B cell (primary cell): ENCODE results near the gene NPRL2. TPM values are rescaled to one million over a fixed set of nuclear protein-coding genes. Genes with fewer than 3 reads are reported as not detected.

ENCODE experiments used
- ATAC-seq: fragments of 200-7000 bp; cut with Tn5 transposase; one replicate; pipeline ENCODE4 v1.10.0; 2021; ENCODE audit warnings: low read depth, mild to moderate bottlenecking, moderate number of reproducible peaks, moderate library complexity
- CTCF ChIA-PET: fragments of 350-600 bp; sonication (Branson Sonifier 250); formaldehyde crosslinking; loops from one replicate; lab custom pipeline; 2021; ENCODE audit warnings: antibody characterized with exemption, inconsistent platforms; lab: Charles Lee
- POLR2A ChIA-PET: fragments of 350-600 bp; sonication (Branson Sonifier 250); formaldehyde crosslinking; loops from one replicate; lab custom pipeline; 2021; ENCODE audit warnings: antibody characterized with exemption; lab: Charles Lee
- DNase-seq: peaks from one replicate; pipeline ENCODE4 v3.0.0; 2013
- H2AFZ ChIP-seq: 2 replicates; pipeline ENCODE4 v1.6.1; 2012; ENCODE audit warnings: mild to moderate bottlenecking, low read depth, low read length; ENCODE audit not compliant: insufficient read depth, poor library complexity, severe bottlenecking
- H3K27ac ChIP-seq, 2 donors: 1 replicate in 1 of 2; 2 replicates in 1 of 2; pipeline ENCODE4 v1.5.1; 2012 to 2013; ENCODE audit warnings: low read length in 2 of 2, mild to moderate bottlenecking in 2 of 2, moderate library complexity in 1 of 2
- H3K27me3 ChIP-seq, 4 experiments: fragments of 200-600 bp in 1 of 4; sonication (generic) in 1 of 4; replicated peaks in 1 of 4; 1 replicate in 2 of 4; 2 replicates in 2 of 4; pipeline versions ENCODE4 v1.6.1 to v1.7.0; 2013 to 2016; ENCODE audit warnings: low read length in 3 of 4, mild to moderate bottlenecking in 2 of 4, mixed read lengths in 1 of 4, moderate library complexity in 1 of 4; ENCODE audit not compliant: insufficient read depth in 4 of 4, control insufficient read depth in 3 of 4; ENCODE audit errors: control extremely low read depth in 1 of 4
- H3K36me3 ChIP-seq, 2 experiments: replicated peaks in 1 of 2; 1 replicate in 1 of 2; 2 replicates in 1 of 2; pipeline versions ENCODE4 v1.6.1 to v1.7.1; 2013; ENCODE audit warnings: low read length in 1 of 2; ENCODE audit not compliant: insufficient read depth in 2 of 2, control insufficient read depth in 1 of 2; ENCODE audit errors: control extremely low read depth in 1 of 2, extremely low read depth in 1 of 2
- H3K4me1 ChIP-seq, 2 donors: fragments of 200-600 bp in 1 of 2; sonication (generic) in 1 of 2; 1 replicate in 1 of 2; 2 replicates in 1 of 2; pipeline versions ENCODE4 v1.5.1 to v1.6.1; 2013 to 2017; ENCODE audit warnings: low read length in 2 of 2; ENCODE audit not compliant: control insufficient read depth in 2 of 2, insufficient read depth in 2 of 2
- H3K4me2 ChIP-seq: replicated peaks from 2 replicates; pipeline ENCODE3; 2012; ENCODE audit warnings: mild to moderate bottlenecking, low read depth, low read length; ENCODE audit not compliant: poor library complexity, severe bottlenecking
- H3K4me3 ChIP-seq, 5 experiments: fragments of 200-600 bp in 1 of 5; sonication (generic) in 1 of 5; 1 replicate in 3 of 5; 2 replicates in 2 of 5; pipeline versions ENCODE4 v1.5.1 to v1.7.0; 2011 to 2016; ENCODE audit warnings: low read length in 4 of 5, mild to moderate bottlenecking in 4 of 5, low read depth in 2 of 5, control low read depth in 1 of 5, moderate library complexity in 1 of 5; ENCODE audit not compliant: insufficient read depth in 1 of 5; ENCODE audit errors: control extremely low read depth in 1 of 5, extremely low read depth in 1 of 5
- H3K79me2 ChIP-seq: fragments of 200-600 bp; sonication (generic); one replicate; pipeline ENCODE4 v1.6.0; 2016; ENCODE audit warnings: low read length; ENCODE audit not compliant: control insufficient read depth, insufficient read depth
- H3K9ac ChIP-seq: fragments of 200-600 bp; sonication (generic); 2 replicates; pipeline ENCODE4 v1.6.1; 2017; ENCODE audit warnings: mild to moderate bottlenecking, low read length, moderate library complexity
- H3K9me3 ChIP-seq, 3 donors: one replicate each; pipeline versions ENCODE4 v1.6.1 to v1.7.1; 2013; ENCODE audit warnings: low read length in 2 of 3; ENCODE audit not compliant: control insufficient read depth in 2 of 3, insufficient read depth in 1 of 3; ENCODE audit errors: control extremely low read depth in 1 of 3
- H4K20me1 ChIP-seq: 2 replicates; pipeline ENCODE4 v1.6.0; 2012; ENCODE audit warnings: mild to moderate bottlenecking, low read length; ENCODE audit not compliant: insufficient read depth, control insufficient read depth, poor library complexity, severe bottlenecking
- H3K27ac Mint-ChIP-seq: one replicate; pipeline ENCODE4 v1.8.0; 2021; ENCODE audit warnings: mixed read lengths
- H3K27me3 Mint-ChIP-seq: one replicate; pipeline ENCODE4 v1.8.0; 2021; ENCODE audit warnings: mixed read lengths
- H3K4me1 Mint-ChIP-seq: one replicate; pipeline ENCODE4 v1.8.0; 2021; ENCODE audit warnings: mixed read lengths
- H3K4me3 Mint-ChIP-seq: one replicate; pipeline ENCODE4 v1.8.0; 2021; ENCODE audit warnings: mixed read lengths
- H3K9me3 Mint-ChIP-seq: one replicate; pipeline ENCODE4 v1.8.0; 2022; ENCODE audit warnings: mixed read lengths; ENCODE audit not compliant: insufficient read depth
- CTCF ChIP-seq: fragments of 200-600 bp; IDR thresholded peaks from one replicate; pipeline ENCODE4 v1.8.0; 2022; ENCODE audit warnings: antibody characterized with exemption, mild to moderate bottlenecking
- EZH2 ChIP-seq: IDR thresholded peaks from 2 replicates; pipeline ENCODE4 v1.6.1; 2012; ENCODE audit warnings: borderline replicate concordance, low read depth, mild to moderate bottlenecking, moderate library complexity, low read length; ENCODE audit not compliant: insufficient read depth, poor library complexity, severe bottlenecking
- WGBS: methylation state at CpG from one replicate; pipeline ENCODE4 v1.1.5; 2013; ENCODE audit warnings: missing lambda C conversion rate; ENCODE audit not compliant: insufficient coverage; 5-methylcytosine and 5-hydroxymethylcytosine counted together
- intact Hi-C: fragments of 100-400 bp; cut with micrococcal nuclease; formaldehyde crosslinking; loops from one replicate; pipeline ENCODE4 v1.10.0; 2022
- polyA plus RNA-seq: library from polyadenylated mRNA; depleted of rRNA; stranded (reverse); fragments of >200 nt; gene quantifications from 2 replicates; pipeline ENCODE4 v1.2.3, GENCODE V29; 2012
- total RNA-seq, 2 donors: library from RNA; stranded (reverse); fragments of 120-200 nt in 1 of 2; gene quantifications; 1 replicate in 1 of 2; 2 replicates in 1 of 2; pipeline versions ENCODE4 v1.2.3 to v1.2.4, GENCODE V29; 2013 to 2022

Gene NPRL2
- total and polyA plus RNA-seq, 2 donors (not counting 1 experiment from before 2014, with no cell fraction given), result 31.3 to 64.6 TPM

DNA sequence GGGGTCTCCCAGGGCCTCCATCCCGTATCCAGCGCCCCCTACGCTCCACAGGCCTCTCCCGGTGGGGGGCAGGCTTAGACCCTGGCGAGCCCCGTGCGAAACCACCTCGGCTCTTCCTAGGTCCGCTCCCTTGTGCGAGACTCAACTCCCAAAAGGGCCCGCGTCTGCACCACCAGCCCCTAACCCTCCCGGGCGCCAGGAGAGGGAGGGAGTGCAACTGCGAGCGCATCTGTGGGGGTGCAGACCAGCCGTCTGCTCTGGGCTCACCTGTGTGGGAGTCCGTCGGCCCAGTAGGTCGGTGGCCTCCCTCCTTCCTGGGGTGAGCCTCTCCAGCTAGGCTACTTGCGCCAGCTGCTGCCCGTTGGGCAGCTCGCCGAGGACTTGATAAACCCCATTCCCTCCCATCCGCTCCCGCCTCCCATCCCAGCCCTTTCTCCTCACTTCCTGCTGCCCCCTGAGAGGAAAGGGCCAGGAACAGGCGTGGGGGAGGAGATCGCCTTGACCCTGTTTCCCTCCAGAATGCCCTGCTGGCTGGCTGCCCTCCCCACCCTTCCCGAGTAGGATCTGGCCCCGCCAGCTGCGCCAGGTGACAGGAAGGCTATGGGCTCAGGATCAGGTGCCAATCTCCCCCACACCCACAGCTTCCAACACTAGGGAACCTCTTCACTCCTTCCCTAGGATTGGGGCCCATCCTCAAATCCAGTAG, 28.0 kb downstream of the NPRL2 start, which contains the start of gene HYAL2:
Gene HYAL2, minus strand, starts transcription at position 360 of the 706 bp plus-strand sequence. CDS start 2,256 bp downstream, outside the sequence.
- H3K9me3 ChIP-seq, result peaks cover 0 to 3% (median 0%) of the 10 kb centered on the region in 3 donors
- H3K4me2 ChIP-seq, result peak within 1 kb of the TSS; percentile 95
- ATAC-seq (no peak), DNase-seq (no peak)
- H4K20me1 ChIP-seq, result peaks cover 7% of the 10 kb centered on the region
- Mint-ChIP-seq H3K9me3 (no peaks in the 10 kb centered on the region), H3K4me1 (peaks cover 49% of the 10 kb centered on the region), H3K27ac (peak within 1 kb of the TSS; percentile 97), H3K4me3 (peak within 1 kb of the TSS; percentile 87), H3K27me3 (no peaks in the 10 kb centered on the region)
- 85% methylated on average over 24 of the region's 31 CpGs for WGBS
- ChIA-PET POLR2A (interaction anchor here (2.3 to 2.9 kb wide), 2 partner anchors 14 to 23 kb away, joined by 16 to 24 read pairs; partner anchors contain the start of genes HYAL3 and NAA80), CTCF (interaction anchor here (0.6 to 3.1 kb wide), 7 partner anchors 14 to 220 kb away, joined by 3 to 28 read pairs (median 6); partner anchors contain the start of genes HYAL3 and NAA80)
- H2AFZ ChIP-seq, result peak within 1 kb of the TSS; percentile 99
- intact Hi-C loops, result loop anchor here (5.0 kb wide), 1 partner anchor 85 kb away; the partner anchor contains the start of gene GNAI2
- peak within 1 kb of the TSS; percentile 96 for H3K9ac ChIP-seq
- no peaks in the 10 kb centered on the region for H3K27me3 ChIP-seq
- H3K4me3 ChIP-seq, result peak within 1 kb of the TSS; percentile 64 to 95 (median 74)
- peaks cover 0 to 20% of the 10 kb centered on the region in 2 experiments for H3K36me3 ChIP-seq
- H3K27ac ChIP-seq, result peak within 1 kb of the TSS; percentile 94 to 96
- TF ChIP-seq CTCF, result no peak
- TF ChIP-seq EZH2, result no peak
- peaks cover 29 to 56% of the 10 kb centered on the region in 2 donors for H3K4me1 ChIP-seq
- H3K79me2 ChIP-seq, result peaks cover 17% of the 10 kb centered on the region
